ENCODE data around the gene IL32. TPM values are rescaled to one million over a fixed set of nuclear protein-coding genes. Genes with fewer than 3 reads are reported as not detected.

The IL32 gene
- total RNA-seq, 1 donor from 2014 or later: 8.8 TPM

DNA sequence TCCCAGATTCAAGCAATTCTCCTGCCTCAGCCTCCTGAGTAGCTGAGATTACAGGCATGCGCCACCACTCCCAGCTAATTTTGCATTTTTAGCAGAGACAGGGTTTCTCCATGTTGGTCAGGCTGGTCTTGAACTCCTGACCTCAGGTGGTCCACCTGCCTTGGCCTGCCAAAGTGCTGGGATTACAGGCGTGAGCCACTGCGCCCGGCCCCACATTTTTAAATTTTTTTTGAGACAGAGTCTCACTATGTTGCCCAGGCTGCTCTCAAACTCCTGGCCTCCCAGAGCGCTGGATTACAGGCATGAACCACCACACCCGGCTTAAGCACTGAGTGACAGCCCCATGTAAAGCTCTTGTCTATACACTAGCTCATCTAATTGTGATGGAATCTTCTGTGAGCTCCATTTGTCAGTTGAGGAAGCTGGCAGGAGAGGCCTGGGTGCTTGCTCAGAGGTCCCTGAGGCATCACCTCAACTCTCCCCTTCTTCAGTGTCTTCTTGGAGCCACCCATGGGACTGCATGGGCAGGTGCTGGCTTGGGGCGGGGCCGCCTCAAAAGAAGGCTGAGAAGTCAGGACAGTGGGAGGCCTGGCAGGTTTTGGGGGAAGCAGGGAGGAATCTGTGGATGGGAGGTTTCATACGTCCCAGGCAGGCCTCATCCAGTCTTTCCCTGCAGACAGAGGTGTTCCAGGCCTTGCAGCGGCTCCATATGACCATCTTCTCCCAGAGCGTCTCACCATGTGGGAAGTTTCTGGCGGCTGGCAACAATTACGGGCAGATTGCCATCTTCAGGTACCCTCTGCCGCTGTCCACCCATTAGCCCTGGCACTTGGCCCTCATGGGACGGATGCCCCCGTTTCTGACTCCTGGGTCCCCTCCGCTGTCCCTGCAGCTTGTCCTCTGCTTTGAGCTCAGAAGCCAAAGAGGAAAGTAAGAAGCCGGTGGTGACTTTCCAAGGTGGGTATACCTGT, 40.1 kb upstream of the IL32 start:
- H3K27me3 Mint-ChIP-seq (ENCODE audit: unreplicated experiment): no peaks in the 10 kb centered on the region
- peak overlapping the region; percentile 86 for H3K4me3 Mint-ChIP-seq (ENCODE audit: unreplicated experiment)
- H3K36me3 Mint-ChIP-seq (ENCODE audit: unreplicated experiment): peaks cover 2% of the 10 kb centered on the region
- no peak overlapping the region for H3K27ac Mint-ChIP-seq (ENCODE audit: unreplicated experiment)
- H3K4me1 Mint-ChIP-seq (ENCODE audit: unreplicated experiment): peaks cover 27% of the 10 kb centered on the region
- TF ChIP-seq CTCF (IDR thresholded peaks at IDR 0.05): no peak
- H3K9me3 Mint-ChIP-seq (ENCODE audit: unreplicated experiment): no peaks in the 10 kb centered on the region
- DNase-seq (ENCODE audit: extremely low spot score, unreplicated experiment): no peak

- H3K9me3 Mint-ChIP-seq (ENCODE audit: unreplicated experiment): no peaks in the 10 kb centered on the region
- peaks cover 27% of the 10 kb centered on the region for H3K4me1 Mint-ChIP-seq (ENCODE audit: unreplicated experiment)
- peaks cover 2% of the 10 kb centered on the region for H3K36me3 Mint-ChIP-seq (ENCODE audit: unreplicated experiment)
- H3K27ac Mint-ChIP-seq (ENCODE audit: unreplicated experiment): no peak overlapping the region
- H3K4me3 Mint-ChIP-seq (ENCODE audit: unreplicated experiment): no peak overlapping the region
- no peak for TF ChIP-seq CTCF (IDR thresholded peaks at IDR 0.05)
- no peak for DNase-seq (ENCODE audit: extremely low spot score, unreplicated experiment)
- no peaks in the 10 kb centered on the region for H3K27me3 Mint-ChIP-seq (ENCODE audit: unreplicated experiment)
Observed at GRCh38 chr16:3026003-3026378, 39.4 kb upstream of the IL32 start.

- no peaks in the 10 kb centered on the region for H3K9me3 Mint-ChIP-seq (ENCODE audit: unreplicated experiment)
- TF ChIP-seq CTCF (IDR thresholded peaks at IDR 0.05): no peak
- peaks cover 19% of the 10 kb centered on the region for H3K4me1 Mint-ChIP-seq (ENCODE audit: unreplicated experiment)
- no peak overlapping the region for H3K4me3 Mint-ChIP-seq (ENCODE audit: unreplicated experiment)
- H3K27me3 Mint-ChIP-seq (ENCODE audit: unreplicated experiment): no peaks in the 10 kb centered on the region
- no peak for DNase-seq (ENCODE audit: extremely low spot score, unreplicated experiment)
- H3K36me3 Mint-ChIP-seq (ENCODE audit: unreplicated experiment): peaks cover 2% of the 10 kb centered on the region
- H3K27ac Mint-ChIP-seq (ENCODE audit: unreplicated experiment): no peak overlapping the region
Observed at GRCh38 chr16:3026609-3027488, 38.6 kb upstream of the IL32 start.

DNA sequence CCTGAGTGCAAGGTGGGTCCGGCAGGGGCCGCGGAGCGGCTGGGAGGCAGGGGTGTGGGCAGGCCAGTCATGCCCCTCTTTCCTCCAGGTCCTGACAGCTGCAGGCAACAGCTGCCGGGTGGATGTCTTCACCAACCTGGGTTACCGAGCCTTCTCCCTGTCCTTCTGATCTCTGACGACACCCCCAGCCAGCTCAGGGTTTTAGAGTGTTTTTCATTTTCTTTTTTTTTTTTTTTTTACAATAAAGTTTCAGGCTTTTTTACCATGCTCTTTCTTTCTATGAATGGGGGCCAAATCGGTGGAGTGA, 38.0 kb upstream of the IL32 start:
- H3K4me3 Mint-ChIP-seq (ENCODE audit: unreplicated experiment): no peak overlapping the region
- peaks cover 14% of the 10 kb centered on the region for H3K4me1 Mint-ChIP-seq (ENCODE audit: unreplicated experiment)
- no peak for DNase-seq (ENCODE audit: extremely low spot score, unreplicated experiment)
- no peaks in the 10 kb centered on the region for H3K9me3 Mint-ChIP-seq (ENCODE audit: unreplicated experiment)
- peaks cover 2% of the 10 kb centered on the region for H3K27me3 Mint-ChIP-seq (ENCODE audit: unreplicated experiment)
- H3K36me3 Mint-ChIP-seq (ENCODE audit: unreplicated experiment): peaks cover 2% of the 10 kb centered on the region
- no peak for TF ChIP-seq CTCF (IDR thresholded peaks at IDR 0.05)
- H3K27ac Mint-ChIP-seq (ENCODE audit: unreplicated experiment): no peak overlapping the region

Measured in osteocyte (in vitro differentiated cells).